Myocyte (in vitro differentiated cells): Measurements from ENCODE around the gene OR7D2. TPM values are rescaled to one million over a fixed set of nuclear protein-coding genes. Genes with fewer than 3 reads are reported as not detected.
A peak's percentile ranks its signal among the peaks of the same experiment; 100 is the strongest.

Experiments used
- DNase-seq: peaks from one replicate; pipeline ENCODE4 v3.0.0-alpha.2; 2012; ENCODE audit warnings: low read depth
- total RNA-seq: library from RNA; depleted of rRNA; stranded (reverse); fragments of >200 nt; gene quantifications from 2 replicates; pipeline ENCODE4 v1.2.3, GENCODE V29; 2014

The OR7D2 gene
- total RNA-seq, 1 donor from 2014 or later: not detected

- DNase-seq: peak; percentile 73
These were observed 26.8 kb downstream of the OR7D2 start for GRCh38 chr19:9205501-9206113.

DNA sequence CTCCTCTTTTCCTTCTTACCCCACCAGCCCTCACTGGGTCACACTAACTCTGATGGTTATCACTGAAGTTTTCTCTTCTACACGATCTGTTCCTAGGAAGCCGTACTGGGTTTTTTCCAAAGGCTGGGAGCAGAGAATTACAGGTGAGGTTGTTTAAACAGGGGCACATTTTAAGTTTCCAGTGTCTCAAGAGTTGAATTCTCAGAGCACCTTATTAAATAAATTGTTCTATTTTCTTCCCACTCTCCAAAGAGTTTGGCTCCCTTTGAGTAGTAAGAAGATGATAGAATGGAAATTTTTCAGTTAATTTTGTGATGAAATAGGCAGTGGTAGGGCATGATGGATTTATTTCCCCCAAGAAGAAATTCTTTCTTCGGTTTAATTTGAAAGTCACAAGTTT, 40.7 kb downstream of the OR7D2 start, which contains the start of gene OR7D4:
Gene OR7D4 (minus strand): TSS at position 101 of the 400 bp plus-strand sequence. CDS start 4,752 bp downstream, outside the sequence.
- DNase-seq: no peak

Other genes starting within 250 kb of the OR7D2 start
- gene MUC16, start 168.6 kb upstream of the OR7D2 start, total RNA-seq: not detected in 2 replicates
- not detected in 2 replicates for gene OR1M1, start 91.9 kb upstream of the OR7D2 start, total RNA-seq
- gene OR7G2, start 71.5 kb upstream of the OR7D2 start, total RNA-seq: not detected in 2 replicates
- gene OR7G1, start 63.2 kb upstream of the OR7D2 start, total RNA-seq: not detected in 2 replicates
- not detected in 2 replicates for gene OR7G3, start 52.0 kb upstream of the OR7D2 start, total RNA-seq
- gene ZNF317, start 38.6 kb upstream of the OR7D2 start, total RNA-seq: 24.7 and 26.0 TPM in 2 replicates
- not detected in 2 replicates for gene OR7D4, start 40.6 kb downstream of the OR7D2 start, total RNA-seq
- not detected in 2 replicates for gene OR7E24, start 72.0 kb downstream of the OR7D2 start, total RNA-seq
- gene ZNF699, start 130.9 kb downstream of the OR7D2 start, total RNA-seq: 17.1 and 18.5 TPM in 2 replicates
- 4.4 and 8.1 TPM in 2 replicates for gene ZNF559, start 145.2 kb downstream of the OR7D2 start, total RNA-seq
- 1.7 and 1.8 TPM in 2 replicates for gene ZNF177, start 184.0 kb downstream of the OR7D2 start, total RNA-seq